D721Med (cell line): ENCODE results near the gene COL8A2.

Experiments used
- DNase-seq: peaks from one replicate; pipeline ENCODE4 v3.0.0; 2011; ENCODE audit warnings: low spot score; ENCODE audit not compliant: insufficient read length
- FAIRE-seq: peaks from 2 replicates; lab custom pipeline; 2011; peaks lifted over from hg19 to GRCh38; lab: Jason Lieb, UNC
- TF ChIP-seq, protein P1 (sequence below): IDR thresholded peaks from 2 replicates; pipeline ENCODE4 v1.5.1; 2012; ENCODE audit warnings: mild to moderate bottlenecking, control low read depth; ENCODE audit not compliant: insufficient read depth; ENCODE audit errors: missing control alignments

COL8A2 gene

DNA sequence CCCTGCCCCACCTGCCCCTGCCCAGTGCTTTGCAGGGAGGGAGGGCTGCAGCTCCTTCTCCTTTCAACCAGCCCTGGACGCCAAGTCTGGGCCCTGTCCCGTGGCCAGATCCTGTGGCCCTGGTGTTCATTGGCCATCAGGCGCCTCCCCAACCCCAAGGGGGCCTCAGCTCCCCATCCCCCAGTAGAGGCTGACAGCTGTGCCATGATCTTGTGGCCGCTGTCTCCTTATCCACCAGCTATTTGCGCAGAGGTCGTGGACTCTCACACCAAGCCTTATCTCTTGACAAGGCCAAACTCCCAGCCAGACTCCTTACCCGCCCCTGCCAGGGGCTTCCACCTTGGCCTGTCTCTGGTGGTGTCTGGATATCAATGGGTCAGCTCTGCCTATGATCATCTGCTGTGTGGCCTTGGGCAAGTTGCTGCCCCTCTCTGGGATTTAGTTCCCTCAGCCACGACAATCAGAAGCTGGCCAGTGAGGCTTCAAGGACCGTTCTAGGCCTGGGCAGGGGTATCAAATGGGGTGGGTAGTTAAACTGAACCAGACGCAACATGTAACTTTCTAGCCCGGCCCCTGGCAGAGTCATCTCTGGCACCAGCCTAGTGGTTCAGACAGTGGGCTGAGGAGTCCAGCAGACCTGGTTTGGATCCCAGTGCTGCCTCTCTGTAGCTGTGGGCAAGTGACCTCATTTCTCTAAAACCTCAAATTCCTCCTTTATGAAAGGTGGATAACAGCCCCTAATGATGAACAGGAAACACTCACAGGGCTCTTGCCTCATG, 3.3 kb upstream of the COL8A2 start:
- DNase-seq, result no peak
- TF ChIP-seq, protein P1, sequence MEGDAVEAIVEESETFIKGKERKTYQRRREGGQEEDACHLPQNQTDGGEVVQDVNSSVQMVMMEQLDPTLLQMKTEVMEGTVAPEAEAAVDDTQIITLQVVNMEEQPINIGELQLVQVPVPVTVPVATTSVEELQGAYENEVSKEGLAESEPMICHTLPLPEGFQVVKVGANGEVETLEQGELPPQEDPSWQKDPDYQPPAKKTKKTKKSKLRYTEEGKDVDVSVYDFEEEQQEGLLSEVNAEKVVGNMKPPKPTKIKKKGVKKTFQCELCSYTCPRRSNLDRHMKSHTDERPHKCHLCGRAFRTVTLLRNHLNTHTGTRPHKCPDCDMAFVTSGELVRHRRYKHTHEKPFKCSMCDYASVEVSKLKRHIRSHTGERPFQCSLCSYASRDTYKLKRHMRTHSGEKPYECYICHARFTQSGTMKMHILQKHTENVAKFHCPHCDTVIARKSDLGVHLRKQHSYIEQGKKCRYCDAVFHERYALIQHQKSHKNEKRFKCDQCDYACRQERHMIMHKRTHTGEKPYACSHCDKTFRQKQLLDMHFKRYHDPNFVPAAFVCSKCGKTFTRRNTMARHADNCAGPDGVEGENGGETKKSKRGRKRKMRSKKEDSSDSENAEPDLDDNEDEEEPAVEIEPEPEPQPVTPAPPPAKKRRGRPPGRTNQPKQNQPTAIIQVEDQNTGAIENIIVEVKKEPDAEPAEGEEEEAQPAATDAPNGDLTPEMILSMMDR, result no peak
- FAIRE-seq, result no peak

DNA sequence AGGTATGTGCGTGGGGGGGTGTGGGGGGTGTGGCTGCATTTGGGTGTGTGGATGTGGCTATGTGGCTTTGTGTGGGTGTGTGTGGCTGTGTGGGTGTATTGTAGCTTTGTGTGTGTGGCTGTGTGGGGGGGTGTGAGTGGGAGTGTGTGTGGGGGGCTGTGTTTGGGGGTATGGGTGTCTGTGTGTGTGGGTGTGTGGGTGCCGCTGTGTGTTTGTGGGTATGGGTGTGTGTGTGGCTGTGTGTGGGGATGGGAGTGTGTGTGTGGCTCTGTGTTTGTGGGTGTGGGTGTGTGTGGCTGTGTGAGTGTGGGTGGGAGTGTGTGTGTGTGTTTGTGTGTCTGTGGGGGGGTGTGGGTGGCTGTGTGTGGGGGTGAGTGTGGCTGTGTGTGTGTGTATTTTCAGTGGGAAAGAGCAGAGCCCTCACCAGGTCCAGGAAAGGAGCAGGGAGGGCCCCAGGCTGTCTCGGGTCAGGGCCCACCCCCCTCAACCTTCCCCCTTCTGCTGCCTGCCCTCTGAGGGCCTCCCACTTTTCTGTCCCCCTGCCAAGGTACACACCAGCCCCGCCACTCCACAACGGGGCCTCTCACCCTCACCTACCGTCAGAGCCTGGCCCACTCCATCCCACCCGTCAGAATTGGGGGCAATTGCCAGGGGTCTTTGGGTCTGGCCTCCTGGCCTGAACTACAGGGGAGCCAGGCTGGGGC, 1.9 kb upstream of the COL8A2 start:
- TF ChIP-seq, protein P1, result no peak
- no peak for FAIRE-seq
- no peak for DNase-seq

DNA sequence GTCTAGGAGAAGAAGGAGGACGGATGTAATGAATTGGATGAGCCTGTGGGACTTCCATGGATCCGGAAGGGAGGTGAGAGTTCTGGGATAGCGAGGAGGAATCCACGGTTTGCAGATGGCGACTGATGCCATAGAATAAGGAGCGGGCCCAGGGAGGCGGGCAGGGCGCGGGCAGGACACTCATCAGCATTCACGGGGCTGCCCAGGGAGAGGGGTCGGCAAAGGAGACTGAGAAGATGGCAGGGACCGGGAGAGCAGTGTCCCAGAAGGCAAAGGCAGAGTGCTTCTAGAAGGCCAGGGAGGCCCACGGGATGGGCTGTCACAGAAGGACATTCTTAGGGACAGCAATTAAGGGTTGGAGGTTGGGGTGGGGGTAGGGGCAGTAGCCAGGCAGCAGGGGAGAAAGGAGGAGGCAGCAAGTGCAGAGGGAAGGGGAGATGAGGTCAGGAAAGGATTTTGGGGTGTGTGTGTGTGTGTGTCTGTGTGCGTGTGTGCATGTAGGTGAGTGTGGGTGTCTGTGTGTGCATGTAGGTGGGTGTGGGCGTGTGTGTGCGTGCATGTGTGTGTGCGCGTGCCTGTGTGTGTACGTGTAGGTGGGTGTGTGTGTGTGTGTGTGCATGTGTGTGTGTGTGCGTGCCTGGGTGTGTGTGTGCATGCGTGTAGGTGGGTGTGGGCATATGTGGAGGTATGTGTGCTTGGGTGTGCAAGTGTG, 1.1 kb upstream of the COL8A2 start:
- FAIRE-seq (no peak), DNase-seq (no peak)
- TF ChIP-seq, protein P1, result no peak

DNA sequence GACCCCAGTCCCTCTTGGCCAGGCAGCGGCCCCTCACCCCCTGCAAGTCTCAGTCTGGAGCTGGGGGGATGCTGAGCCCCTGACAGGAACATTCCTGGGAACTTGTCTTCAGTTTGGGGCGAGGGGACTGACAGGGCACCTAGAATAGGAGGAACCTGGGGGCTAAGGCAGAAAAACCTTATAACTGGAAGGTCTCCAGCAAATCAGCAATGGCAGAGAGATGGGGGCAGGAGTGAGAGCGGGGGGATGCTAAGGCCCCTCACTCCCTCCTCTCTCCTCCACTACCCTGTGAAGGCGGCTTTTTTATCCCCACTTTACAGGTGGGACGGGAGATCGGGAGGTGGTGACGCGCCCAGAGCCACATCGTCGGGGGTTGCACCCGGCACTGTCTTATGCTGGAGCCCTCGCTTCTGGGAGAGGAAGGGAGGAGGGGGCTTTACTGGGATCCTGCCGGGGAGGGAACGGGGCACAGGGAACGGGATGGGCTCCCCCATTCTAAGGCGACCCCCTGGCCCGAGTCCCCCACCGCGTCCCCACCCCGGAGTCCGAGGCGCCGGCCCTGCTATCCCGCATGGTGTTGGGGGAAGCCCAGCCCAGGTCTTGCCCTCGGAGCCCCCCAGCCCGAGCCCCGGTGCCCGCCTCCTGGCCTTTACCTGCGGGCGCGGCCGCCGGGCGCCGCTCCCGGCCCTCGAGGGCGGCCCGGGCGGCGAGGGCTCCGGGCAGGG, 456 bp downstream of the COL8A2 start:
- DNase-seq (no peak), FAIRE-seq (no peak)
- TF ChIP-seq, protein P1, result no peak

DNA sequence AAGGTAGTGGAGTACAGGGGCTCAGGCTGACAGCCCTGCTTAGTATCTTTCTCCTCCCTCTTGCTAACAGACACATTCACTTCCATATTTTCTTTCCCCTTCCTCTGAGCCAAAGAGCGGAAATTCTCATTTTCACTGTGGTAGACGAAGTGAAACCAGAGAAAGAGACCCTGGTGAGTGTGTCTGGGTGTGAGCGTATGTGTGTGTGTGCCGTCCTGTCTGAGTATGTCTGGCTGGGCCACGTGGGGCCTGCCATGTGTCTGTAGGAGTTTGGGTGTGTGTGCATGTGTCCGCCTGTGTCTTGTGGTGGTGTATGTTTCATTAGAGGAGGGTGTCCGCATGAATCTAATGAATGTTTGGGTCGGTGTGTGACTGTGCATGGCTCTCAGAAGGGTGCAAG, 1.7 kb downstream of the COL8A2 start:
- no peak for DNase-seq
- TF ChIP-seq, protein P1, result no peak
- no peak for FAIRE-seq

DNA sequence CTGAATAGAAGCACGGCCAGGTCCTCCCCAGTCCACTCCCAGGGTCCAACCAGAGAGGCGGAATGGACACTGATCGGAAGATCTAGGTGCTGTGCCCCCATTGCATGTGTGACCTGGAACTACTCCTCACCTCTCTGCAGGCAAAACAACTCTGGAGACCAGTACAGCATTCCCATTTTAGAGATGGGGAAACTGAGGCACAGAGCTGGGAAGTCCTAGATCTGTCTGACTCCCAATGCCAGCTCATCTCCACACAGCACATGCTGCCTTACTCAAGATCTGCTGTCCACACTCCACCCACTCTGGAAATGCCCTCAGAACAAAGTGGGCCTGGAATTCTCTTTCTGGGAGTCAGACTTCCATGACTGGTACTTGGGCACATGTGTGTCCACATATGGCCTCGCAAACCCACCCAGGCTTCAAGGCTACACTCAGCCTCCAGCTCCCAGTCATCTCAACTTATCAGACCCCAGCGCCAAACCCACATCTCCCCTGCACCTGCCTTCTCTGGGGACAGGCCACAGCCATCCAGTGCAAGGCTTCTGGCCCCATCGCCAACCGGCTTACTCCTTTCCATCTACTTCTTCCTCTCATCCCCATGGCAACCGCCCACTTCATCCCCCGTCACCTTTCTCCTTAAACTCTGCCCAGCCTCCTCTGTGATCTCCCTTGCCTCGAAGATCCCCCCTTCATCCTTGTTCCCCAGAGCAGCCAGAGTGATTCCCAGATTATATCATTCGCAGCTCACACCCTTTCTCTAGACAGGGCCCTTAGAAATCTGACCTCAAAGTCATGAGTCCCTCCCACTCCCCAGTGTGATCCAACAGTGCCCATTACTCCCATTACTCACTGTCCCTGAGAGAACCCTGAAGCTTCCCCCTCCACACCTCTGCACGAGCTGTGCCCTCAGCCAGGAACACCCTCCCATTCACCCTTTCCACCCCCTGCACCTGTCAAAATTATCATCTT, 2.7 kb downstream of the COL8A2 start:
- FAIRE-seq (no peak), DNase-seq (no peak)
- TF ChIP-seq, protein P1, result no peak
